Suppressor macrophage (primary cell): Measurements from ENCODE around the gene TGIF1.
"Not testable (repeated sequence)": the region's sequence is repeated elsewhere in the genome, so short reads cannot be mapped to it uniquely, and the experiment has no call there.

Experiments used
- DNase-seq, 4 experiments: peaks; one replicate each; pipeline ENCODE4 v3.0.0-alpha.2; 2020 to 2022

The TGIF1 gene

GRCh38 chr18:3455907-3456685, 6.1 kb downstream of the TGIF1 start:
- DNase-seq, result no peak

DNA sequence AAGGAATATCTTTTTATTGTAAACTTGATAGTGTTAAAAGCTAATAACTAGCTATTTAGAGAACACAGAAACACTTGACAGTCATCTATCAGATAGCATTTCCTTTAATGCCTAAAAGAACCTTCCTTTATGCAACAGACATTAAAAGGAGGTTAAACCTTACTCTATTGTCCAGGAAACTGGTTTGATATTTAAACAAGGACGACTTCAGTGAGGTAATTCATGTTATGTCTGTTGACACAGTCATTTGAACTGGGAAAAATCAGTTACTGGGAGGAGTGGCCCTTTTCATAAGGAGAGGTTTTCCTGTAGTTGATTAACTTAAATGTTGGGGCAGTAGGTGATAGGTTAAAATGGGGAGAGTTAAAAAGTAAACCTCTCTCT, 6.7 kb downstream of the TGIF1 start:
- DNase-seq, result no peak

GRCh38 chr18:3457261-3457724, 7.3 kb downstream of the TGIF1 start:
- no peak for DNase-seq

GRCh38 chr18:3458378-3458777, 8.4 kb downstream of the TGIF1 start:
- DNase-seq, result no peak

DNA sequence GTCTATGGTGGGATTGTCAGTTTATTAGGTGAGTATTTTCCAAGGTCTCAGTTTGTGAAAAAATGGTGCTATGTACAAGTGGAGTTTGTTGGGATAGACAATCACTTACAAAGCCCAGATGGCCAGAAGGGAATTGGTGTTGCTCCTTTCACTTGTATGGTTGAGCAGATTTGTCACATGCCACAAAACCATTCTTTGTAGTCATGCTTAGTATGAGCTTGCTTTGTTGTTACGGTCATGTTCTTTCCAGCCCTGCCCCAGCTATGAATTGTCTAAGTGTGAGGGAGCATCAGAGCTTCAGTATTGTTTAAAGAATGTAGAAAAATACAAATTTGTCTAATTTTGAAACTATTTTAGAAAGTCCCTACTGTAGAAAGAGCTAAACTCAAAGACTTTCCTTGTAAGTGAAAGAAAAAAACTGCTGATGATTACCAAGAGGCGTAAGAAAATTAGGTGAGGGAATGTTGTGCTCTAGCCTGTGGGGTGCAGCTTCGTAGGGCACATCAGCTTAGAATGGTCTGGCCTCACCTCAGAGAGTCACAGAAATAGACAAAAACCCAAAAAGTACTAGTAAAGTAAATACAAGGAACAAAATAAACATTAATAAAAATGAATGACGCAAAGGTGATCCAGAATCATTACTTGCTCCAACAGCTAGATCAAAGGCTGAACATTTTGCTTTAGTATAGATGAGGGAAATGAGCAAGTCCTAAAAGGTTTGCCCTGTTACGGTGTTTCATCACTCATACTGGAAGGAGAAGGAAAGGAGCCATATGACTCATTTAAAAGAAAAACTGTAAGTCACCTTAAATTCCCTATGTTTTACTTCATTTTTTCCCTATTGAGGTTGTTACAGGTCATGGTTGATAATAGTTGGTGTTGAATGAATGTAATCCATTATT, 9.2 kb downstream of the TGIF1 start:
- peak in 2 of 4 experiments; percentile 43 to 51 for DNase-seq

GRCh38 chr18:3460823-3461398, 10.9 kb downstream of the TGIF1 start:
- no peak for DNase-seq

DNA sequence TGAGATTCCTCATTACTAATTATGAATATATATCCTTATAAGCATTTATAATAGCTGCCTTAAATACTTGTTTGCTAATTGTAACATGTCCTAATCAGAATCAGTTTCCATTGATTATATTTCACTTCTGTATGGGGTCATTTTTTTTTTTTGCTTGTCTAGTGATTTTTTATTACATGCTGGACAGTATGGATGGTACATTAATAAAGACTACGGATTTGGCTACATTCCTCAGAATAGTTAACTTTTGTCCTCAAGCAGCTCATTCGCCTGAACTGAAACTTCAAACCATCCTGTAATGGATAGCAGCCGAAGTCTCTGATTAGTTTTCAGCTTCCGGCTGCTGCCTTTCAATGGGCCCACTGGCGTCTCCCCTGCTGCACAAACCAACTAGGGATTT, 11.7 kb downstream of the TGIF1 start:
- DNase-seq, result no peak

DNA sequence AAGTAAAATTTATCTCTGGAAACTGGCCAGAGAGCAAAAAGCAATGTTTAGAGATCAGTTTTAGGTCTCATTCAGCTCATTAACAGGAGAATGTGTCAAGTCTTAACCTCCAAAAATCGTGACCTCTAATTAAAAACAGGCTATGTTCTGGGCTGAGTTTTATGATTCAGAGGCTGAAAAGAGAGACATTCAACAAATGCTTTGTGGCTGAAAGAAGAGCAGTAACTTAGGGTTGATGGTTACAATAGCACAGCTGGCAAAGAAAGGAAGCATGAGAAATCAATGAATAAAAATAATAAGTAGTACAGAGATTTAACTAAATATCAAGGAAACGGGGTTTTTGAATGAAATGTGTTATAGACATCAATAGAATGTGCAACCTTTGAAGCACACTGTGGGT, 13.1 kb downstream of the TGIF1 start:
- DNase-seq, result no peak

DNA sequence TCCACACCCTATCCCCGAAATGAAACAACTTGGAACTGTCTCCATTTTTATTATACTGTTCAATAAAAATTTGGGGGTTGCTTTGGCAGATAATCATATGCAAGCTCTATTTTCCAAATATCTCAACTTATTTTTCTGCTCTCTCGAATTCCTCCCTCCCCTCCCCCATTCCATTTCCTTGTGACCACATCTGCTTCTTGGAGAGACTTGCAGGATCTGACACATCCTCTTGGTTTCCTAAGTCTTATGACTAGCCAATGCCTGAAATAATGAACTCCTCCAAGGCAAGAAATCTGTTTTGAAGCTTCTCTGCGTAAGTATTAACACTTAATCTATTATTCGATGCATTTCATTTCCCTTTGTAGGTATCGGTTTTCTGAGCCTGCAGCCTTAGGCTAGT, 16.1 kb downstream of the TGIF1 start:
- peak; percentile 72 to 91 (median 78) for DNase-seq

- DNase-seq, result peak; percentile 21 to 67 (median 59)
These were observed 16.9 kb downstream of the TGIF1 start for GRCh38 chr18:3466872-3467271.

DNA sequence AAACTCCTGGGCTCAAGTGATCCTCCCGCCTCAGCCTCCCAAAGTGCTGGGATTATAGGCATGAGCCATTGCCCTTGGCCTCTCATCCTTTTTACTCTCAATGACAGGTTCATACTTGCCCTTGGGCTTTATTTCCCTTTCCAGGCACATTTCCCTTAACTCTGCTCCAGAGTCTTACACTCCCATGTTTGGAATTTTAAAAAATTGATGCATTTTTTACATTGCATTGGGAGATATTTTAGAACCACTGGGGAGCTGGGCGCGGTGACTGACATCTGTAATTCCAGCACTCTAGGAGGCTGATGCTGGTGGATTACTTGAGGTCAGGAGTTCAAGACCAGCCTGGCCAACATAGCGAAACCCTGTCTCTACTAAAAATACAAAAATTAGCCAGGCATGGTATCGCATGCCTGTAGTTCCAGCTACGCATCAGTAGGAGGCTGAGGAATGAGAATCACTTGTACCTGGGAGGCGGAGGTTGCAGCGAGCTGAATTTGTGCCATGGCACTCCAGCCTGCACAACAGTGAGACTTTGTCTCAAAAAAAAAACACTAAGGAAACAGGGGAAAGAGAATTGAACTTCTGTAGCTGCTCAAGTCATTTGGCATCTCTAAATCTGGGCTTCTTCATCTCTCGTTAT, 18.2 kb downstream of the TGIF1 start:
- no peak for DNase-seq

GRCh38 chr18:3468833-3469232, 18.9 kb downstream of the TGIF1 start:
- DNase-seq, result peak; percentile 78 to 92 (median 88)

- DNase-seq, result no peak
These were observed 21.2 kb downstream of the TGIF1 start for GRCh38 chr18:3471141-3471648.

DNA sequence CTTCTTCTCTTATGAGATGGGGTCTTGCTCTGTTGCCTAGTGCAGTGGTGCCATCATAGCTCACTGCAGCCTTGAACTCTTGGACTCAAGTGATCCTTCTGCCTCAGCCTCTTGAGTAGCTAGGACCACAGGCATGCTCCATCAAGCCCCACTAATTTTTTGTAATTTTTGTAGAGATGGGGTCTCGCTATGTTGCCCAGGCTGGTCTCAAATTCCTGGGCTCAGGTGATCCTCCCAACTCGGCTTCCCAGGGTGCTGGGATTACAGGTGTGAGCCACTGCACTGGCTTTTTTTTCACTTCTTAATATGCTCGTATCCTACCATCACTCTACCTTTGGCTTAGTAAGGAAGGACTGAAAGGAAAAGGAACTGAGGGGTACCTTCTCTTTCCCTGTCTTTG, 22.1 kb downstream of the TGIF1 start:
- not testable (repeated sequence) for DNase-seq

GRCh38 chr18:3472681-3473544, 22.9 kb downstream of the TGIF1 start:
- no peak for DNase-seq

DNA sequence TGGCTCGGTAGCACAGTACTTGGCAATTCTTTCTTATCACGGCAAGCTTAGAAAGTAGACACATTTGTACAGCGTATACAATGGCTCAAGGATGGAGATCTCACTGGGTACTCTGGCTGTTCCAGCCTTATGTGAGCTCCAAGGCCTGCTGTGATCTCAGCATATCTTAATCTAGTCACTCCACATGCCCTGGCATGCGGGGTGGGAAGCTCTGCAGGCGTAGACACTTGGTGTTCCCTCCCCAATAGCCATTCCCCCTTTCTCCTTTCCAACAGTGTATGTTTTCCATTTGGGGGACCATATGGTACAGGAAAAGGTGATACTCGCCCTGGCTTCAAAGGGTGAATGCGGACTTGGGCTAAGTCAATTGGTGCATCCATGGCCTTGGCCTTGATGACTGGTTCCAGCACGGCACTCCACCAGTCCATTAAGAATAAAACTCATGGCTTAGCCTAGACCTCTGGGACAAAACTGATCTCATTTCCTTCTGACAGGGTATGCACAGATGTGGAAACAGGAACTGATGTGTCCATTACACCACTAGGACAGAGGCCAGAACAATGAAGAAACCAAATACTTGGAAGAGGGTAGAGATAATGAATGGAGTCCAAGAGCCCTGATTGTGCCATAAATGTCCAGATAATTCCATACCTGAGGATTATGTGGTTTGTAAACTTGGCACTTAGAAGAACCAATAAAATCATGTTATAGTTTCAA, 28.4 kb downstream of the TGIF1 start:
- DNase-seq, result peak; percentile 49 to 81 (median 68)

DNA sequence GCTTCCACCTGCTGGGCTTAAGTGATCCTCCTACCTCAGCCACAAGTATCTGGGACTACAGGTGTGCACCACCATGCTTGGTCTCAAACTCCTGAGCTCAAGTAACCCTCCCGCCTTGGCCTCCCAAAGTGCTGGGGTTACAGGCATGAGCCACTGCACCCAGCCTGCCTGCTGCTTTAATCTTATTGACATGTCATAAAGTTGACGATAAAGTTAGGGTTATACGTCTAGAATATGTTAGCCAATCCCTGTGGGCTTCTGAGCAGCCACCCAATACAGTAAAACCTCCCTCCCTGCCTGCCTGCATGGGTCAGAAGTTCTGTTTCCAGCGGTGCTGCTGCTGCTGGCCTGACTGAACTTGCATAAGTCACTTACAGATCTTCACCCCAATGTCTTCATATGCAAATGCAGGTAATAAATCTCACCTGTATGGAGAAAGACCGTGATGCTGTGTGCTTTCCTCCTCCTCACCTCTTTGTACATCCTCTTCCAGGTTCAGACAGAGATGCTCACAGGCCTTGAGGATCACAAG, 30.1 kb downstream of the TGIF1 start:
- no peak for DNase-seq

GRCh38 chr18:3480827-3481573, 31.0 kb downstream of the TGIF1 start:
- DNase-seq, result no peak

GRCh38 chr18:3481696-3482210, 31.8 kb downstream of the TGIF1 start:
- peak; percentile 24 to 47 (median 38) for DNase-seq

DNA sequence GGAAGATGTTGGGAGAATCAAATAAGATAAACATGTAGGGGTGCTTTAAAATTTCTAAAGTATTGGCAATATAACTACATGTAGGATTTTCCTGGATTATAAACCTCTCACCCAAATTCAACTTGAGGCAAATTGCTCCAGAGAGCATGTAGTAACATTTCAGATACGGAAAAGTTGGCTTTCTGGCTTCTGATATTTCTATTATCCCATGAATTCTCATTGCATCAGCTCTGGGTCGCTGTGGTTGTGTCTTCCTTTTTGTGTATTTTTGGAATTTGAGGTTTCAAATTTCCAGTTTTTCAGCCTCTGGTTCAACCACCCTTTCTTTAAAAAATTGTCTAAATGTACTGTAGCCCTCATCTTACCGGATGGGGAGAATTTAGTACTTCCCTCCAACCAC, 32.3 kb downstream of the TGIF1 start:
- DNase-seq, result no peak
